Measurements from ENCODE around the gene ITPKB.
"Not testable (repeated sequence)": the region's sequence is repeated elsewhere in the genome, so short reads cannot be mapped to it uniquely, and the experiment has no call there.

The ITPKB gene

DNA sequence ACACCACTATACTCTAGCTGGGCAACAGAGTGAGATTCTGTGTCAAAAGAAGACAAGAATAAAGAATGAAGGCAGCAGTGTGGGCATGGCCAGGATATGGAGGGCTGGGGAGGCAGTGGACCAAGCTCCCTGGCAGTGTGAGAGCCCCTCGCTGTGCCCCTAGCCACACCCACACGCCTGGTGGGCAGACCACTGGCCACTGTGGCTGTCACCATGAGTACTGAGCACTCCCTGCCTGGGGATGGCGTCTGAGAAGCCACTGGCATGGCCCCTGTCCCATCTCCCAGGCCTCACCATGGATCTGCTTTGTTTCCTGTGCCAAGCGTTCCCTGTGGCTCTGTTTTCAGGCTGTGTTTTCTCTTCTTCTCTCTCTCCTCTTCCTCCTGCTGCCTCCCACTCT, 138.8 kb downstream of the ITPKB start:
- Histone ChIP-seq H4K20me1 (ENCODE audit: insufficient read depth, low read length) (no peaks in the 10 kb centered on the region), H3K9ac (ENCODE audit: low read length) (no peak overlapping the region), H2AFZ (ENCODE audit: low read length) (no peak overlapping the region), H3K27ac (ENCODE audit: low read depth, low read length, poor library complexity, severe bottlenecking) (no peak overlapping the region), H3K27me3 (ENCODE audit: insufficient read depth, low read length) (peaks cover 4% of the 10 kb centered on the region; the same call in 1 of the 2 replicates), H3K4me1 (ENCODE audit: insufficient read depth, low read length, severe bottlenecking) (no peaks in the 10 kb centered on the region), H3K9me2 (ENCODE audit: low read depth, low read length) (no peaks in the 10 kb centered on the region), H3K36me3 (ENCODE audit: insufficient read depth, low read length) (no peaks in the 10 kb centered on the region), H3K4me2 (ENCODE audit: low read length) (no peak overlapping the region), H3K4me3 (ENCODE audit: low read depth, low read length, poor library complexity, severe bottlenecking) (no peak overlapping the region), H3F3A (ENCODE audit: insufficient read depth, low read length) (no peaks in the 10 kb centered on the region), H3K79me2 (ENCODE audit: insufficient read depth, low read length) (no peaks in the 10 kb centered on the region), H3K9me3 (ENCODE audit: low read length) (no peaks in the 10 kb centered on the region)
- TF ChIP-seq EZH2 (IDR thresholded peaks at IDR 0.05; ENCODE audit: borderline replicate concordance, low read length): no peak
- TF ChIP-seq, protein P1, sequence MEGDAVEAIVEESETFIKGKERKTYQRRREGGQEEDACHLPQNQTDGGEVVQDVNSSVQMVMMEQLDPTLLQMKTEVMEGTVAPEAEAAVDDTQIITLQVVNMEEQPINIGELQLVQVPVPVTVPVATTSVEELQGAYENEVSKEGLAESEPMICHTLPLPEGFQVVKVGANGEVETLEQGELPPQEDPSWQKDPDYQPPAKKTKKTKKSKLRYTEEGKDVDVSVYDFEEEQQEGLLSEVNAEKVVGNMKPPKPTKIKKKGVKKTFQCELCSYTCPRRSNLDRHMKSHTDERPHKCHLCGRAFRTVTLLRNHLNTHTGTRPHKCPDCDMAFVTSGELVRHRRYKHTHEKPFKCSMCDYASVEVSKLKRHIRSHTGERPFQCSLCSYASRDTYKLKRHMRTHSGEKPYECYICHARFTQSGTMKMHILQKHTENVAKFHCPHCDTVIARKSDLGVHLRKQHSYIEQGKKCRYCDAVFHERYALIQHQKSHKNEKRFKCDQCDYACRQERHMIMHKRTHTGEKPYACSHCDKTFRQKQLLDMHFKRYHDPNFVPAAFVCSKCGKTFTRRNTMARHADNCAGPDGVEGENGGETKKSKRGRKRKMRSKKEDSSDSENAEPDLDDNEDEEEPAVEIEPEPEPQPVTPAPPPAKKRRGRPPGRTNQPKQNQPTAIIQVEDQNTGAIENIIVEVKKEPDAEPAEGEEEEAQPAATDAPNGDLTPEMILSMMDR (IDR thresholded peaks at IDR 0.05; ENCODE audit: low read length): no peak

DNA sequence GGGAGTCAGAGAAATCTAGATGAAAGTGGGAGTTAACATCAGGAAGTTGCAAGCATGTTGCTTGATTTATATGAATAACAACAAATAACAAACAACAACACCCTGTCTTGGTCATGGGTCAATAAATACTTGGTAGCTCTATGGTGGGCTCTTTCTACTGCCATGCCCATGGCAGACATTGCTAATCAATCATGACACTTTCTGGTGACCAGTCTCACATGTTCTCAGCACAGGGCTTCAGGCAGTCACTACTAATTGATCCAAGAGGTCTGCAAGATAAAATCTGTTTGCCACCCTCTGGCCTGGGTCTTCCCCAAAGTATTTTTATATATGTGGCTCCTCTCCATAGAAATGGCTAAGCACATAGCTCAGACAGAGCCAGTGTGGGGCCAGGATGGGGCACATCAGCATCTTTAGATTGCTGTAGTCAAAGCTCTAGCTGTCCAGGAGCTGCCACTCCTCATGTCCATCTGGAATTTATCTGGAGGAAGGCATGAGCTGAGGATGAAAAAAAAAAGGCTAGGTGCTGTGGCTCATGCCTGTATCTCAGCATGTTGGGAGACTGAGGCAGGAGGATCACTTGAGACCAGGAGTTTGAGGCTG, 139.3 kb downstream of the ITPKB start:
- Histone ChIP-seq H3K9me3 (ENCODE audit: low read length) (no peaks in the 10 kb centered on the region), H3K4me3 (ENCODE audit: low read depth, low read length, poor library complexity, severe bottlenecking) (no peak overlapping the region), H3K36me3 (ENCODE audit: insufficient read depth, low read length) (no peaks in the 10 kb centered on the region), H3K4me1 (ENCODE audit: insufficient read depth, low read length, severe bottlenecking) (no peaks in the 10 kb centered on the region), H3K79me2 (ENCODE audit: insufficient read depth, low read length) (no peaks in the 10 kb centered on the region), H3K4me2 (ENCODE audit: low read length) (no peak overlapping the region), H2AFZ (ENCODE audit: low read length) (no peak overlapping the region), H4K20me1 (ENCODE audit: insufficient read depth, low read length) (no peaks in the 10 kb centered on the region), H3K9ac (ENCODE audit: low read length) (no peak overlapping the region), H3K27ac (ENCODE audit: low read depth, low read length, poor library complexity, severe bottlenecking) (no peak overlapping the region), H3F3A (ENCODE audit: insufficient read depth, low read length) (no peaks in the 10 kb centered on the region), H3K27me3 (ENCODE audit: insufficient read depth, low read length) (peaks cover 4% of the 10 kb centered on the region; the same call in 1 of the 2 replicates), H3K9me2 (ENCODE audit: low read depth, low read length) (no peaks in the 10 kb centered on the region)
- TF ChIP-seq EZH2 (IDR thresholded peaks at IDR 0.05; ENCODE audit: borderline replicate concordance, low read length): no peak
- TF ChIP-seq, protein P1 (IDR thresholded peaks at IDR 0.05; ENCODE audit: low read length): no peak

DNA sequence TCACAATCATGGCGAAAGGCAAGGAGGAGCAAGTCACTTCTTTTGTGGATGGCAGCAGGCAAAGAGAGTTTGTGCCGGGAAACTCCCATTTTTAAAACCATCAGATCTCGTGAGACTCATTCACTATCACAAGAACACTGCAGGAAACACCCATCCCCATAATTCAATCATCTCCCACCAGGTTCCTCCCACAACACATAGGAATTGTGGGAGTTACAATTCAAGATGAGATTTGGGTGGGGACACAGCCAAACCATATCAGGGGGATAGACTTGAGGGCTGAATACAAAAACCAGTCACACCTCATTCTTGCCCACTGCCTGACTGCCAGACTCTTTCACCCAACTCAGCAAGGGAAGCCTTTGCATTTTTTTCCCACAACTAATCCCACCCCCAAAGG, 140.1 kb downstream of the ITPKB start:
- not testable (repeated sequence) for H3K9me2 ChIP-seq (ENCODE audit: low read depth, low read length); H3K4me1 ChIP-seq (ENCODE audit: insufficient read depth, low read length, severe bottlenecking); H3K36me3 ChIP-seq (ENCODE audit: insufficient read depth, low read length); H3F3A ChIP-seq (ENCODE audit: insufficient read depth, low read length); H2AFZ ChIP-seq (ENCODE audit: low read length); H4K20me1 ChIP-seq (ENCODE audit: insufficient read depth, low read length); H3K9me3 ChIP-seq (ENCODE audit: low read length); H3K4me2 ChIP-seq (ENCODE audit: low read length); H3K27ac ChIP-seq (ENCODE audit: low read depth, low read length, poor library complexity, severe bottlenecking); H3K27me3 ChIP-seq (ENCODE audit: insufficient read depth, low read length); H3K79me2 ChIP-seq (ENCODE audit: insufficient read depth, low read length); H3K4me3 ChIP-seq (ENCODE audit: low read depth, low read length, poor library complexity, severe bottlenecking); H3K9ac ChIP-seq (ENCODE audit: low read length)

DNA sequence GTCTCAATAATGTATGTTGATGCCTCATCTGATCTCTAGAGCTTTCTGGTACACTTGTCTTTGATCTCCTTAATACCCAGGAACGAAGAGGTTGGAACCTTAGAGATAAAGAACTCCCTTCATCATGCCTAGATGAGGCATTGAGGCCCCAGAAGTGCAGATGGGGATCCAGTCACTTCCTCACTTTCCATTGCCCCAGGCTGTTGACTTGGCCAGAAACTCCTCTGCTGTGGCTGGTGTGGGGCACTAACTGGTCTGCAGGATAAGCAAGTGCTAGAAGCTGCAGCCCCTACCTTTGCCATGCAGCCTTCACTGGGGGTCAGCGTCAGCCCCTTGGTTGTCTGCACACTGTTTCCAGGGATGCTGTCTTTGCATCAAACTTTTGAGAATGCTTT, 140.6 kb downstream of the ITPKB start:
- no peak overlapping the region for H3K4me2 ChIP-seq (ENCODE audit: low read length)

More for the DNA sequence above, 140.6 kb downstream of the ITPKB start:
- Histone ChIP-seq H3F3A (ENCODE audit: insufficient read depth, low read length) (no peaks in the 10 kb centered on the region), H3K27me3 (ENCODE audit: insufficient read depth, low read length) (peaks cover 1% of the 10 kb centered on the region; the same call in 1 of the 2 replicates), H3K9me2 (ENCODE audit: low read depth, low read length) (no peaks in the 10 kb centered on the region), H3K4me1 (ENCODE audit: insufficient read depth, low read length, severe bottlenecking) (no peaks in the 10 kb centered on the region), H3K79me2 (ENCODE audit: insufficient read depth, low read length) (no peaks in the 10 kb centered on the region), H3K4me3 (ENCODE audit: low read depth, low read length, poor library complexity, severe bottlenecking) (no peak overlapping the region), H2AFZ (ENCODE audit: low read length) (no peak overlapping the region), H3K36me3 (ENCODE audit: insufficient read depth, low read length) (no peaks in the 10 kb centered on the region), H3K9me3 (ENCODE audit: low read length) (no peaks in the 10 kb centered on the region), H3K27ac (ENCODE audit: low read depth, low read length, poor library complexity, severe bottlenecking) (no peak overlapping the region), H3K9ac (ENCODE audit: low read length) (no peak overlapping the region), H4K20me1 (ENCODE audit: insufficient read depth, low read length) (no peaks in the 10 kb centered on the region)
- TF ChIP-seq, protein P1 (IDR thresholded peaks at IDR 0.05; ENCODE audit: low read length): no peak
- no peak for TF ChIP-seq EZH2 (IDR thresholded peaks at IDR 0.05; ENCODE audit: borderline replicate concordance, low read length)
